SK-N-SH (cell line): ENCODE data around the gene GRAP. TPM values are rescaled to one million over a fixed set of nuclear protein-coding genes. Genes with fewer than 3 reads are reported as not detected.

Source experiments
- CTCF ChIA-PET: fragments of 300-600, 350-600 bp; formaldehyde crosslinking; extraction: SDS; loops from one replicate; lab custom pipeline; 2021; lab: Yijun Ruan, JAX
- POLR2A ChIA-PET: fragments of 350-600 bp; sonication (Branson Sonifier 250); formaldehyde crosslinking; extraction: SDS; loops from one replicate; lab custom pipeline; 2020; ENCODE audit warnings: antibody characterized with exemption, inconsistent platforms; lab: Yijun Ruan, JAX
- DNase-seq: peaks from one replicate; pipeline ENCODE4 v3.0.0; 2012
- H2AFZ ChIP-seq: fragments of 200-600 bp; sonication (generic); 2 replicates; pipeline ENCODE4 v1.8.1; 2016; ENCODE audit warnings: antibody characterized with exemption, mild to moderate bottlenecking, low read depth
- H3F3A ChIP-seq: fragments of 200-600 bp; sonication (generic); replicated peaks from 2 replicates; pipeline ENCODE3; 2016; ENCODE audit warnings: antibody characterized with exemption, mild to moderate bottlenecking; ENCODE audit not compliant: insufficient read depth
- H3K27ac ChIP-seq, 2 experiments: fragments of 200-500 bp in 1 of 2; fragments of 200-600 bp in 1 of 2; sonication (Bioruptor generic) in 1 of 2; sonication (generic), shearing (Covaris generic) in 1 of 2; 2 replicates each; pipeline versions ENCODE4 v1.5.1 to v1.6.1; 2014 to 2016; ENCODE audit warnings: low read depth in 2 of 2, inconsistent platforms in 1 of 2, low read length in 1 of 2, mild to moderate bottlenecking in 1 of 2, mixed read lengths in 1 of 2
- H3K27me3 ChIP-seq: fragments of 200-600 bp; sonication (generic), shearing (Covaris generic); 2 replicates; pipeline ENCODE4 v1.6.1; 2016; ENCODE audit warnings: mixed run types; ENCODE audit not compliant: insufficient read depth
- H3K36me3 ChIP-seq, 2 experiments: fragments of 200-500 bp in 1 of 2; fragments of 200-600 bp in 1 of 2; sonication (Bioruptor generic) in 1 of 2; sonication (generic) in 1 of 2; replicated peaks in 1 of 2; 2 replicates each; pipeline versions ENCODE3 to v1.5.1; 2014 to 2016; ENCODE audit warnings: low read length in 1 of 2, mild to moderate bottlenecking in 1 of 2; ENCODE audit not compliant: insufficient read depth in 2 of 2, control insufficient read depth in 1 of 2
- H3K4me1 ChIP-seq, 2 experiments: fragments of 200-500 bp in 1 of 2; fragments of 200-600 bp in 1 of 2; sonication (Bioruptor generic) in 1 of 2; sonication (generic), shearing (Covaris generic) in 1 of 2; 2 replicates each; pipeline versions ENCODE4 v1.5.1 to v1.6.1; 2014 to 2016; ENCODE audit warnings: low read depth in 1 of 2, low read length in 1 of 2, mixed run types in 1 of 2; ENCODE audit not compliant: insufficient read depth in 2 of 2, control insufficient read depth in 1 of 2
- H3K4me2 ChIP-seq: fragments of 200-600 bp; sonication (generic), shearing (Covaris generic); 2 replicates; pipeline ENCODE4 v1.6.1; 2017; ENCODE audit warnings: mixed run types
- H3K4me3 ChIP-seq, 2 experiments: fragments of 200-500 bp in 1 of 2; fragments of 200-600 bp in 1 of 2; sonication (Bioruptor generic) in 1 of 2; sonication (generic), shearing (Covaris generic) in 1 of 2; 2 replicates each; pipeline versions ENCODE4 v1.5.1 to v1.8.1; 2014 to 2016; ENCODE audit warnings: low read depth in 2 of 2, inconsistent platforms in 1 of 2, low read length in 1 of 2, mild to moderate bottlenecking in 1 of 2, mixed read lengths in 1 of 2, moderate library complexity in 1 of 2
- H3K79me2 ChIP-seq: fragments of 200-600 bp; sonication (generic); 2 replicates; pipeline ENCODE4 v1.8.1; 2017; ENCODE audit warnings: mild to moderate bottlenecking; ENCODE audit not compliant: insufficient read depth
- H3K9ac ChIP-seq: fragments of 200-600 bp; sonication (generic); 2 replicates; pipeline ENCODE4 v1.6.1; 2017; ENCODE audit warnings: mixed run types
- H3K9me2 ChIP-seq: fragments of 200-600 bp; sonication (generic); 2 replicates; pipeline ENCODE4 v1.6.1; 2017; ENCODE audit warnings: mixed run types
- H3K9me3 ChIP-seq: fragments of 200-600 bp; sonication (generic); 2 replicates; pipeline ENCODE4 v1.6.1; 2017; ENCODE audit warnings: mixed run types, mild to moderate bottlenecking, moderate library complexity
- H4K20me1 ChIP-seq: fragments of 200-600 bp; sonication (generic); 2 replicates; pipeline ENCODE4 v1.6.1; 2017; ENCODE audit warnings: mild to moderate bottlenecking, mixed run types; ENCODE audit not compliant: insufficient read depth
- CHD2 ChIP-seq: fragments of 150-350 bp; IDR thresholded peaks from 2 replicates; pipeline ENCODE4 v1.6.1; 2018; ENCODE audit warnings: low read length; ENCODE audit not compliant: partially characterized antibody
- ELF1 ChIP-seq: IDR thresholded peaks from 2 replicates; pipeline ENCODE4 v1.4.0; 2012
- EP300 ChIP-seq, 2 experiments: IDR thresholded peaks; 2 replicates each; pipeline versions ENCODE4 v1.4.0 to v1.6.1; 2012; ENCODE audit warnings: borderline replicate concordance in 1 of 2, low read depth in 1 of 2, low read length in 1 of 2
- EZH2phosphoT487 ChIP-seq: fragments of 200-600 bp; sonication (generic); IDR thresholded peaks from 2 replicates; pipeline ENCODE4 v1.6.1; 2017; ENCODE audit warnings: low read depth, mixed run types, mild to moderate bottlenecking, antibody characterized with exemption, moderate library complexity, borderline replicate concordance
- FOSL2 ChIP-seq: IDR thresholded peaks from 2 replicates; pipeline ENCODE4 v1.4.0; 2012; ENCODE audit warnings: low read depth, mild to moderate bottlenecking, moderate library complexity, borderline replicate concordance
- FOXM1 ChIP-seq: IDR thresholded peaks from 2 replicates; pipeline ENCODE4 v1.4.0; 2012; ENCODE audit warnings: low read depth, mild to moderate bottlenecking
- GABPA ChIP-seq: IDR thresholded peaks from 2 replicates; pipeline ENCODE4 v1.4.0; 2012; ENCODE audit warnings: low read depth, mild to moderate bottlenecking
- MAX ChIP-seq: IDR thresholded peaks from 2 replicates; pipeline ENCODE4 v1.4.0; 2012; ENCODE audit warnings: low read depth
- MXI1 ChIP-seq: IDR thresholded peaks from 2 replicates; pipeline ENCODE4 v1.6.1; 2012; ENCODE audit warnings: mild to moderate bottlenecking, low read depth, low read length, improper control_type of control experiment
- NRF1 ChIP-seq: IDR thresholded peaks from 2 replicates; pipeline ENCODE4 v1.6.1; 2012; ENCODE audit warnings: low read depth, mild to moderate bottlenecking, low read length
- RAD21 ChIP-seq: IDR thresholded peaks from 2 replicates; pipeline ENCODE4 v1.6.1; 2012; ENCODE audit warnings: mild to moderate bottlenecking, low read length
- RXRA ChIP-seq: IDR thresholded peaks from 2 replicates; pipeline ENCODE4 v1.4.0; 2012; ENCODE audit warnings: low read depth, mild to moderate bottlenecking, borderline replicate concordance
- TAF1 ChIP-seq: IDR thresholded peaks from 2 replicates; pipeline ENCODE4 v1.6.1; 2012; ENCODE audit warnings: low read depth, mild to moderate bottlenecking, low read length, moderate library complexity, borderline replicate concordance
- USF1 ChIP-seq: IDR thresholded peaks from 2 replicates; pipeline ENCODE4 v1.4.0; 2012; ENCODE audit warnings: low read depth, borderline replicate concordance
- YY1 ChIP-seq: IDR thresholded peaks from 2 replicates; pipeline ENCODE4 v1.4.0; 2012; ENCODE audit warnings: low read depth, mild to moderate bottlenecking
- WGBS: methylation state at CpG from one replicate; pipeline ENCODE4 v1.1.6; 2017; ENCODE audit warnings: low lambda C conversion rate; 5-methylcytosine and 5-hydroxymethylcytosine counted together
- polyA plus RNA-seq, 3 experiments: library from polyadenylated mRNA; depleted of rRNA; stranded (reverse); fragments of >200 nt; gene quantifications; 2 replicates each; pipeline ENCODE4 v1.2.3, GENCODE V29; 2012

Gene GRAP
- polyA plus RNA-seq, 1 of the 3 experiments (the other 2 are of a cell fraction): 0.02 TPM

GRCh38 chr17:18991531-18992315 lies 55.0 kb downstream of the GRAP start:
- no peak for DNase-seq
- Histone ChIP-seq H3K79me2 (peaks cover 51% of the 10 kb centered on the region), H3K4me1 (no peaks in the 10 kb centered on the region; a peak in 1 of 4 replicates), H3K27ac (no peak overlapping the region), H3F3A (no peaks in the 10 kb centered on the region), H3K9me2 (no peaks in the 10 kb centered on the region), H3K27me3 (no peaks in the 10 kb centered on the region), H3K9ac (no peak overlapping the region), H3K9me3 (peaks cover 15% of the 10 kb centered on the region; the same call in 1 of the 2 replicates), H3K4me3 (no peak overlapping the region), H3K36me3 (peaks cover 9 to 17% of the 10 kb centered on the region in 2 experiments), H2AFZ (no peak overlapping the region), H3K4me2 (no peak overlapping the region), H4K20me1 (no peaks in the 10 kb centered on the region)
- TF ChIP-seq FOXM1: no peak
- TF ChIP-seq YY1: no peak
- no peak for TF ChIP-seq TAF1
- TF ChIP-seq FOSL2: no peak
- WGBS: 100% methylated on average over 7 of the region's 20 CpGs
- ChIA-PET POLR2A (no interaction called here), CTCF (interaction anchor here (2.2 to 2.3 kb wide), 2 partner anchors 12 to 31 kb away, joined by 5 to 11 read pairs; no protein-coding TSS in a partner anchor)

GRCh38 chr17:18990331-18990730 lies 56.4 kb downstream of the GRAP start:
- H2AFZ ChIP-seq: no peak overlapping the region
- 100% methylated on average over 1 of the region's 6 CpGs for WGBS
- H3K9me2 ChIP-seq: no peaks in the 10 kb centered on the region
- no peak overlapping the region for H3K4me2 ChIP-seq
- H3K9me3 ChIP-seq: peaks cover 6% of the 10 kb centered on the region; the same call in 1 of the 2 replicates
- no peak overlapping the region; a peak in 1 of 4 replicates for H3K27ac ChIP-seq
- ChIA-PET POLR2A (no interaction called here), CTCF (interaction anchor here (2.2 to 2.3 kb wide), 2 partner anchors 11 to 30 kb away, joined by 5 to 11 read pairs; no protein-coding TSS in a partner anchor)
- DNase-seq: no peak
- no peaks in the 10 kb centered on the region for H3K27me3 ChIP-seq
- H3K4me3 ChIP-seq: no peak overlapping the region
- H3K36me3 ChIP-seq: peaks cover 5 to 11% of the 10 kb centered on the region in 2 experiments
- H3K9ac ChIP-seq: no peak overlapping the region
- H3K79me2 ChIP-seq: peaks cover 37% of the 10 kb centered on the region
- no peaks in the 10 kb centered on the region for H3F3A ChIP-seq
- no peaks in the 10 kb centered on the region for H4K20me1 ChIP-seq
- H3K4me1 ChIP-seq: no peaks in the 10 kb centered on the region; a peak in 1 of 4 replicates
- TF ChIP-seq EP300 (IDR thresholded peaks at IDR 0.05; ENCODE audit: borderline replicate concordance in 1 of 2, low read depth in 1 of 2, low read length in 1 of 2) (no peak), RAD21 (no peak), MAX (no peak), FOXM1 (no peak), NRF1 (no peak), TAF1 (no peak), USF1 (no peak), MXI1 (no peak), CHD2 (no peak), RXRA (no peak), EZH2phosphoT487 (no peak), ELF1 (no peak), GABPA (no peak)
